ENCODE data around the gene CNBD2. TPM values are rescaled to one million over a fixed set of nuclear protein-coding genes. Genes with fewer than 3 reads are reported as not detected.

The CNBD2 gene
- total and polyA plus RNA-seq, 4 experiments from 2014 or later = 6.7 to 8.2 (median 7.5) TPM

- DNase-seq = no peak
- Mint-ChIP-seq H3K27ac (no peak overlapping the region), H3K4me3 (no peak overlapping the region), H3K4me1 (no peaks in the 10 kb centered on the region), H3K36me3 (no peaks in the 10 kb centered on the region), H3K27me3 (peaks cover 1 to 9% of the 10 kb centered on the region in 2 donors), H3K9me3 (no peaks in the 10 kb centered on the region)
- Histone ChIP-seq H3K4me1 (ENCODE audit: insufficient read depth, low read length) (no peaks in the 10 kb centered on the region), H3K36me3 (ENCODE audit: insufficient read depth, low read length) (no peaks in the 10 kb centered on the region), H3K4me3 (ENCODE audit: low read length in 2 of 2) (no peak overlapping the region), H3K9me3 (ENCODE audit: control insufficient read depth in 1 of 2, low read length in 2 of 2) (no peaks in the 10 kb centered on the region), H3K27me3 (ENCODE audit: insufficient read depth, low read length) (no peaks in the 10 kb centered on the region), H3K27ac (ENCODE audit: low read depth, low read length) (no peak overlapping the region)
- POLR2A ChIA-PET (ENCODE audit: partially characterized antibody) = interaction anchor here (0.8 kb wide), 1 partner anchor 33 kb away, joined by 3 read pairs; no protein-coding TSS in a partner anchor
- CTCF ChIA-PET (ENCODE audit: partially characterized antibody) = no interaction called here
- intact Hi-C loops (cut with micrococcal nuclease) = no loop called here
These were observed 63.4 kb downstream of the CNBD2 start for GRCh38 chr20:36031806-36032205.

GRCh38 chr20:36034875-36035274 lies 66.5 kb downstream of the CNBD2 start:
- no peaks in the 10 kb centered on the region for H3K36me3 ChIP-seq (ENCODE audit: insufficient read depth, low read length)
- CTCF ChIA-PET (ENCODE audit: partially characterized antibody) = no interaction called here

GRCh38 chr20:36035745-36036144 lies 67.4 kb downstream of the CNBD2 start:
- Mint-ChIP-seq H3K27ac (peak overlapping the region in 1 of 7 donors; percentile 15), H3K4me1 (no peaks in the 10 kb centered on the region), H3K36me3 (no peaks in the 10 kb centered on the region), H3K27me3 (peaks cover 0 to 1% of the 10 kb centered on the region in 2 donors), H3K9me3 (no peaks in the 10 kb centered on the region), H3K4me3 (no peak overlapping the region)
- Histone ChIP-seq H3K27ac (ENCODE audit: low read depth, low read length) (no peak overlapping the region), H3K4me3 (ENCODE audit: low read length in 2 of 2) (no peak overlapping the region), H3K27me3 (ENCODE audit: insufficient read depth, low read length) (no peaks in the 10 kb centered on the region), H3K4me1 (ENCODE audit: insufficient read depth, low read length) (no peaks in the 10 kb centered on the region), H3K9me3 (ENCODE audit: control insufficient read depth in 1 of 2, low read length in 2 of 2) (no peaks in the 10 kb centered on the region), H3K36me3 (ENCODE audit: insufficient read depth, low read length) (no peaks in the 10 kb centered on the region)
- DNase-seq = no peak
- intact Hi-C loops (cut with micrococcal nuclease) = no loop called here
- CTCF ChIA-PET (ENCODE audit: partially characterized antibody) = no interaction called here
- POLR2A ChIA-PET (ENCODE audit: partially characterized antibody) = no interaction called here

More at GRCh38 chr20:36034875-36035274, 66.5 kb downstream of the CNBD2 start:
- H3K9me3 ChIP-seq (ENCODE audit: control insufficient read depth in 1 of 2, low read length in 2 of 2) = no peaks in the 10 kb centered on the region
- H3K36me3 Mint-ChIP-seq = no peaks in the 10 kb centered on the region
- POLR2A ChIA-PET (ENCODE audit: partially characterized antibody) = no interaction called here
- no peaks in the 10 kb centered on the region for H3K4me1 ChIP-seq (ENCODE audit: insufficient read depth, low read length)
- no peak overlapping the region for H3K4me3 ChIP-seq (ENCODE audit: low read length in 2 of 2)
- H3K27ac ChIP-seq (ENCODE audit: low read depth, low read length) = no peak overlapping the region
- H3K27ac Mint-ChIP-seq = peak overlapping the region in 1 of 7 donors; percentile 27
- H3K4me1 Mint-ChIP-seq = no peaks in the 10 kb centered on the region
- no peaks in the 10 kb centered on the region for H3K9me3 Mint-ChIP-seq
- no peak overlapping the region for H3K4me3 Mint-ChIP-seq
- H3K27me3 Mint-ChIP-seq = peaks cover 1 to 2% of the 10 kb centered on the region in 2 donors
- H3K27me3 ChIP-seq (ENCODE audit: insufficient read depth, low read length) = no peaks in the 10 kb centered on the region
- no peak for DNase-seq
- intact Hi-C loops (cut with micrococcal nuclease) = no loop called here

- no peak for DNase-seq
- Histone ChIP-seq H3K36me3 (ENCODE audit: insufficient read depth, low read length) (no peaks in the 10 kb centered on the region), H3K4me1 (ENCODE audit: insufficient read depth, low read length) (no peaks in the 10 kb centered on the region), H3K4me3 (ENCODE audit: low read length in 2 of 2) (no peak overlapping the region), H3K27ac (ENCODE audit: low read depth, low read length) (no peak overlapping the region), H3K9me3 (ENCODE audit: control insufficient read depth in 1 of 2, low read length in 2 of 2) (no peaks in the 10 kb centered on the region), H3K27me3 (ENCODE audit: insufficient read depth, low read length) (no peaks in the 10 kb centered on the region)
- CTCF ChIA-PET (ENCODE audit: partially characterized antibody) = no interaction called here
- Mint-ChIP-seq H3K27ac (no peak overlapping the region), H3K4me1 (no peaks in the 10 kb centered on the region), H3K36me3 (peaks cover 0 to 3% of the 10 kb centered on the region in 2 donors), H3K9me3 (no peaks in the 10 kb centered on the region), H3K4me3 (no peak overlapping the region), H3K27me3 (no peaks in the 10 kb centered on the region)
- intact Hi-C loops (cut with micrococcal nuclease) = no loop called here
- POLR2A ChIA-PET (ENCODE audit: partially characterized antibody) = no interaction called here
These were observed 68.3 kb downstream of the CNBD2 start for GRCh38 chr20:36036688-36037087.

- Histone ChIP-seq H3K36me3 (ENCODE audit: insufficient read depth, low read length) (no peaks in the 10 kb centered on the region), H3K27ac (ENCODE audit: low read depth, low read length) (no peak overlapping the region), H3K9me3 (ENCODE audit: control insufficient read depth in 1 of 2, low read length in 2 of 2) (no peaks in the 10 kb centered on the region), H3K4me3 (ENCODE audit: low read length in 2 of 2) (no peak overlapping the region), H3K27me3 (ENCODE audit: insufficient read depth, low read length) (no peaks in the 10 kb centered on the region), H3K4me1 (ENCODE audit: insufficient read depth, low read length) (no peaks in the 10 kb centered on the region)
- H3K27ac Mint-ChIP-seq = no peak overlapping the region
- intact Hi-C loops (cut with micrococcal nuclease) = no loop called here
- CTCF ChIA-PET (ENCODE audit: partially characterized antibody) = interaction anchor here (1.5 kb wide), 1 partner anchor 98 kb away, joined by 3 read pairs; no protein-coding TSS in a partner anchor
- POLR2A ChIA-PET (ENCODE audit: partially characterized antibody) = interaction anchor here (1.1 kb wide), 1 partner anchor 9 kb away, joined by 3 read pairs; no protein-coding TSS in a partner anchor
- H3K4me3 Mint-ChIP-seq = no peak overlapping the region
- no peak for DNase-seq
- H3K27me3 Mint-ChIP-seq = no peaks in the 10 kb centered on the region
- no peaks in the 10 kb centered on the region for H3K9me3 Mint-ChIP-seq
- H3K4me1 Mint-ChIP-seq = peaks cover 0 to 8% (median 5%) of the 10 kb centered on the region in 4 donors
- peaks cover 5 to 10% of the 10 kb centered on the region in 2 donors for H3K36me3 Mint-ChIP-seq
These were observed 72.2 kb downstream of the CNBD2 start for GRCh38 chr20:36040571-36040970.

- Histone ChIP-seq H3K27me3 (ENCODE audit: insufficient read depth, low read length) (no peaks in the 10 kb centered on the region), H3K9me3 (ENCODE audit: control insufficient read depth in 1 of 2, low read length in 2 of 2) (no peaks in the 10 kb centered on the region), H3K4me1 (ENCODE audit: insufficient read depth, low read length) (peaks cover 18% of the 10 kb centered on the region), H3K4me3 (ENCODE audit: low read length in 2 of 2) (no peak overlapping the region), H3K36me3 (ENCODE audit: insufficient read depth, low read length) (peaks cover 4% of the 10 kb centered on the region), H3K27ac (ENCODE audit: low read depth, low read length) (no peak overlapping the region)
- intact Hi-C loops (cut with micrococcal nuclease) = no loop called here
- Mint-ChIP-seq H3K4me1 (peaks cover 14 to 33% (median 21%) of the 10 kb centered on the region in 4 donors), H3K27me3 (no peaks in the 10 kb centered on the region), H3K4me3 (no peak overlapping the region), H3K36me3 (peaks cover 19 to 20% of the 10 kb centered on the region in 2 donors), H3K9me3 (no peaks in the 10 kb centered on the region), H3K27ac (no peak overlapping the region)
- ChIA-PET POLR2A (ENCODE audit: partially characterized antibody) (interaction anchor here (1.5 kb wide), 1 partner anchor 21 kb away, joined by 5 read pairs; no protein-coding TSS in a partner anchor), CTCF (ENCODE audit: partially characterized antibody) (no interaction called here)
- no peak for DNase-seq
These were observed 75.1 kb downstream of the CNBD2 start for GRCh38 chr20:36043441-36043840.

GRCh38 chr20:36043892-36044515 lies 75.6 kb downstream of the CNBD2 start:
- ChIA-PET POLR2A (ENCODE audit: partially characterized antibody) (interaction anchor here (1.5 kb wide), 1 partner anchor 21 kb away, joined by 5 read pairs; no protein-coding TSS in a partner anchor), CTCF (ENCODE audit: partially characterized antibody) (no interaction called here)
- H3K9me3 Mint-ChIP-seq = no peaks in the 10 kb centered on the region
- no peak overlapping the region for H3K4me3 Mint-ChIP-seq
- peak overlapping the region in 1 of 7 donors; percentile 37 for H3K27ac Mint-ChIP-seq
- intact Hi-C loops (cut with micrococcal nuclease) = no loop called here
- H3K4me1 ChIP-seq (ENCODE audit: insufficient read depth, low read length) = peaks cover 24% of the 10 kb centered on the region
- no peaks in the 10 kb centered on the region for H3K27me3 ChIP-seq (ENCODE audit: insufficient read depth, low read length)
- no peaks in the 10 kb centered on the region for H3K9me3 ChIP-seq (ENCODE audit: control insufficient read depth in 1 of 2, low read length in 2 of 2)
- H3K27me3 Mint-ChIP-seq = no peaks in the 10 kb centered on the region
- H3K4me1 Mint-ChIP-seq = peaks cover 20 to 39% (median 26%) of the 10 kb centered on the region in 4 donors
- H3K36me3 Mint-ChIP-seq = peaks cover 24 to 26% of the 10 kb centered on the region in 2 donors
- peaks cover 4% of the 10 kb centered on the region for H3K36me3 ChIP-seq (ENCODE audit: insufficient read depth, low read length)
- H3K4me3 ChIP-seq (ENCODE audit: low read length in 2 of 2) = no peak overlapping the region
- DNase-seq = no peak
- H3K27ac ChIP-seq (ENCODE audit: low read depth, low read length) = no peak overlapping the region

Data from CD4-positive, alpha-beta memory T cell (primary cell).